GM19043 (cell line): Measurements from ENCODE around the gene PPM1J.

Source experiments
- ATAC-seq: cut with Tn5 transposase; IDR thresholded peaks from one replicate; pipeline ENCODE4 v1.9.1; 2021; ENCODE audit warnings: low read depth; ENCODE audit not compliant: unreplicated experiment

Gene PPM1J

DNA sequence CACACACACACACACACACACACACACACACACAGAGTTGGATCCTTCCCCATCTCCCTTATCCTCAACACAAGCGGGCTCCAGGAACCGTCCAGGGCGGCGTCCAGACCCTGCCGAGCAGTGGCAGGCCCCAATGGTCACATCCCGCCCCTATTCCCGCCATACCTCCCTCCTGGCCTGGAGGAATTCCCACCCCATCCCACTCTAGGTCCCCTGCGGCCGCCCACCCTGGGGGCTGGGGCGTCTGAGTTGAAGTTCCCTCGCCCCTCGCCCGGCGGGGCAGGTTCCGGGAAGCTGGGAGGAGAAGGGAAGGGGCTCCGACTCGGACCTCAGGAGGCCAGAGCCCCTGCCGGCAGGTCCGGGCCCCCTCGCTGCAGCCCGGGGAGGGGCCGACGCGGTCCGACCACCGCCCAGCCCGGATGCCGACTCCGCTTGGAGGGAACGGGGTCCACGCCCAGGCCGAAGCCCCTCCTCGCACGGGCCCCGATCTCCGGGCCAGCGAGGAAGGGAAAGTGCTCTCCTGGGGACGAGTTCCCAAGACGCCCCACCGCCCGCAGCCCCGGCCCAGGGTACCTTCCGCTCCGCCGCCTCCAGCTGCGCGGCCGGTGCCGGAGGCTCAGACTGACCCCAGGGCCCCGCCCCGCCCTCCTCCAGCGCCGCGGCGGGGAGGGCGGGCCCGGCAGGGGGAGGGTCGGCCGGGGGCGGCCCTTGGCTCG lies 8.5 kb downstream of the PPM1J start, which contains the start of gene RHOC:
Gene RHOC, minus strand, starts transcription at position 623 of the 716 bp plus-strand sequence. CDS start 3,328 bp downstream, outside the sequence.
- ATAC-seq: peak; percentile 41

DNA sequence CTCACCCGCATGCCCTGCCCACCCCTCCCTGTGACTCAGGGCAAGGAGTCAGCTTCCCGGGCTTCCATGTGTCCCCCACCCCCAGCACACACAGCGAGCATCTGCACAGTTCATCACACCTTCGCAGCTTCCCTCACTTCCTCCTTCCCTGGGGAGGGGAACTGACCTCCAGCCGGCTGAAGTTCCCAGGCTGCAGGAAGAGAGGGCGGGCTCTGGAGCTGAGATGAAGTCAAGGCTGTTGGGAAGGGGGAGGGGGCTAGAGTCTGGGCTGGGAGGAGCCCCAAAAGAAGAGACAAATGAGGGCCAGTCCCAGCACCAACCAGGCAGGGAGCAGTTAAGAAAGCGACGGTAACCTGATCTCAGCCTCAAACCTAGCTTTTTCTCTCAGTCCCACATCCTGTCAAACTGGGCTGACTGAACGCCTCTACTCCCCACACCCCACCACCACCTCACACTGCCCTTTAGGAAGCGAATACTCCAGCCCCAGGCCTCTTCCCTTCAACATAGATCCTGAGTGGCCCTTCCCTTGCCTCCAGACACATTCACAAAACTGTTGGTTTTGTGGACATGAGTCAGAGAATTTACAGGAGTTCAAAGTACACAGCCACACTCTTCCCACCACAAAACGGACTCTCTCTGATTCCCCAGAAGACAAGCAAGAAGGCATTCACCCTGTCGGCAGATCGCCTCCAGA lies 10.1 kb downstream of the PPM1J start:
- ATAC-seq: peak; percentile 63

DNA sequence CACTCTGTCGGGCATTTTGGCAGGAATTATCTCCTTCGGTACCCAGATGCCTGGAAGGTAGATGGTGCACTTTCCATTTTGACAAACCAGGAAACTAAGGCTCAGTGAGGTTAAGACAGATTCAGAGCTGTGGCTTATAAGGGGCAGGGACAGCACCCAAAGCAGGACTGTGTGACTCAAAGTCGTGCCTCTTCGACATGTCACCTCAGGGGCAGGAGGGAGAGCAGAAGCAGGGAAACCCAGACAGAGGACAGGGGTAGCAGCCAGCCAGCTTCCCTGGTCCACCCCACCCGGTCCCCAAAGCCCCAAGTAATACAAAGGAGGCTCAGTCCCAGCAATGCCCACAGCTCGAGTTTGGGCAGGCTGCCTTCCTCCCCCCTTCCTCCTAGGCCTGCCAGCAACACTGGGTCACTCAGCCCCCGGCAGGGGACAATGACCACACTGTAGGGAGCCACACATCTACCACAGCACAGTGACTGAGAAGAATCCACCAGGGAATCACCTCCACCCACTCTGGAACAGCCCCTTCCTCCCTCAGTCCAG lies 10.7 kb downstream of the PPM1J start:
- no peak for ATAC-seq

DNA sequence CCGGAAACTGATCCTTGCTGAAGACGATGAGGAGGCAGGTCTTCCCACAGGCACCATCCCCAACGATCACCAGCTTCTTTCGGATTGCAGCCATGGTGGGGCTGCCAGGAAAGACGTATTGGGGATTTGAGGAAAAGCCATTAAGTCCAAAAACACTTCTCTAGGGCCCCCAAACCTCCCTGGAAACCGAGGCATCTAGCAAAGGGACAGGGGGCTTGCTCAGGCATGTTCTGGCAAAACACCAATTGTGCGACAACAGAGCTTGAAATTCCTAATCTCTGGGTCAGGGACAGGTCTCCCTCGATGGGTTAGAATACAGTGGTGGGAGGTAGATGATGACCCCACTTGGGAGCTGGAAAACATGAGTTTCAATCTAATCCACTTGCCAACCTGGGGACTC lies 11.4 kb downstream of the PPM1J start:
- no peak for ATAC-seq

DNA sequence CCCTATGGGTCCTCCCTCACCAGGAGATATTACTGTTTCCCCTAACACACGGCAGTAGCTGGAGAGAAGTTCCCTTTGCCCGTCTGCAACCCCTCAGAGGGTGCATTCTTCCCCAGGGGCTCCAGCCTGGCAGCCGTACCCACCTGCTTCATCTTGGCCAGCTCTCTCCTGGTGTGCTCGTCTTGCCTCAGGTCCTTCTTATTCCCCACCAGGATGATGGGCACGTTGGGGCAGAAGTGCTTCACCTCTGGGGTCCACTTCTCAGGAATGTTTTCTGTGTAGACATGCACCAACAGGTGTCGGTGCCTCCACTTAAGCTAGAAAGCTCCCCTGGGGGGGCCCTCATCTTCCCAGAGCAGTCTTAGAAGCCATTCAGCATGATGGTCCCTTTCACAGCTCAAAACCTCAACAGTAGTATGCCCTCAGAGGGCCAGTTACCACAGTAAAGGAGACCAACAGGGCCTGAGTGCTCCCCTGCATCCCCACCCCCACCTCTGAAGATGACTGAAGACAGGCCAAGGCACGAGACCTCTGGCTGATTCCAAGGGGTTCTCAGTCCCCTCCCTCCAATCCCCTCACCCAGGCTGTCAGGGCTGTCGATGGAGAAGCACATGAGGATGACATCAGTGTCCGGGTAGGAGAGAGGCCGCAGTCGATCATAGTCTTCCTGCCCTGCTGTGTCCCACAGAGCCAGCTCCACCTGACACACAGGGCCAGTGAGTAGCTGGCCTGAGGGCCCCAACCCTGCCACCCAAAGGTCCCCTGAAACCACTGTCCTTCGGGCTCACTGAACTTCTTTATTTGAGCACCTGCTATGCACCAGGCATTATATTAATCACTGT lies 12.5 kb downstream of the PPM1J start:
- ATAC-seq: no peak

DNA sequence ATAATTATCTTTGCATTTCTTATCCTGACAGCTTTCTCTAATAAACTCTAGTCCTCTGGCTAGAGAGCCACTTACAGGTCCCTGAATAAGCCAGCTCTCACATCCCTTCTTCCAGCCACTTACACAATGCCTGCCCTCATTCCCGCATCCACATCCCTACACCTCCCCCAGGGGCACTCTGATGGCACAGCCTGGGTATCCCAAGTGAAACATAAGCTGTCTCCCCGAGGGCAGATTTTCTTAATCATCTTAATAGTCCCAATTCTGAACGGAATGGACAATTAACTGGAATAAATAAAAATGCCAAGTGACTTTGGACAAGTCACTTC lies 13.1 kb downstream of the PPM1J start:
- ATAC-seq: no peak

DNA sequence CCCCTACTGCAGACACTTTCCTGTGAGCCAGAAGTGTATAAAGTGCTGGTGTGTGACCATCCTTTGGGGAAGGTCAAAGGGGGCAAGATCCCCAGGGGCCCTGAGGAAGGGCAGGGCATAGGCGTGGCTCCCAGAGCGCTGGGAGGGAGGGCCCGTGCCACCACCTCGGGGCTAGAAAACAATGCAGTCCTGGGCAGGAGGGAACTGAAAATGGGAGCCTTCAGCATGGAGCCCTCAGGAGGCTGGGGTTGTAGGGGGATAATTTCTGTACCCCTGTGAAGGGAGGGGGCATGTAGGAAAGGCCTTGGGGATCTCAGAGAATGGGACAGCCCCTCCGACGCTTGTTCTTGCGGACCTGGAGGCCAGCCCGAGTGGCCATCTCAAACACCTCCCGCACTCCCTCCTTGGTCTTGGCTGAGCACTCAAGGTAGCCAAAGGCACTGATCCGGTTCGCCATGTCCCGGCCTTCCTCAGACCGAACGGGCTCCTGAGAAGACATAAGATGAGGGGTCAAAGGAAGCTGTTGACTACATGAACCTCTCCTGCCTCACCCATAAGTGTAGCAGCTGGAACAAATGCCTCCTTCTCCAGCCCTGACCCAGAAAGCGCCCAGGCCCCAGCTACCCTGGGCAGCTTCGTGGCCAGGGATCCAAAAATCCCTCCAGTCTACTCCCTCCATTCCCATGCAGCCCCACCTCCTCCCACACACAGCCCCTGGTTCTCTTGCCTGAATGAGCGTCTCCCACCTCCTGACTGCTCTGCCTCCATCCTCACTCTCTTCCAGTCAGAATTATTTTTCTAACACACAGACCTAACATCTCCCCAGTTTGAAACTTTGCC lies 13.7 kb downstream of the PPM1J start:
- no peak for ATAC-seq

DNA sequence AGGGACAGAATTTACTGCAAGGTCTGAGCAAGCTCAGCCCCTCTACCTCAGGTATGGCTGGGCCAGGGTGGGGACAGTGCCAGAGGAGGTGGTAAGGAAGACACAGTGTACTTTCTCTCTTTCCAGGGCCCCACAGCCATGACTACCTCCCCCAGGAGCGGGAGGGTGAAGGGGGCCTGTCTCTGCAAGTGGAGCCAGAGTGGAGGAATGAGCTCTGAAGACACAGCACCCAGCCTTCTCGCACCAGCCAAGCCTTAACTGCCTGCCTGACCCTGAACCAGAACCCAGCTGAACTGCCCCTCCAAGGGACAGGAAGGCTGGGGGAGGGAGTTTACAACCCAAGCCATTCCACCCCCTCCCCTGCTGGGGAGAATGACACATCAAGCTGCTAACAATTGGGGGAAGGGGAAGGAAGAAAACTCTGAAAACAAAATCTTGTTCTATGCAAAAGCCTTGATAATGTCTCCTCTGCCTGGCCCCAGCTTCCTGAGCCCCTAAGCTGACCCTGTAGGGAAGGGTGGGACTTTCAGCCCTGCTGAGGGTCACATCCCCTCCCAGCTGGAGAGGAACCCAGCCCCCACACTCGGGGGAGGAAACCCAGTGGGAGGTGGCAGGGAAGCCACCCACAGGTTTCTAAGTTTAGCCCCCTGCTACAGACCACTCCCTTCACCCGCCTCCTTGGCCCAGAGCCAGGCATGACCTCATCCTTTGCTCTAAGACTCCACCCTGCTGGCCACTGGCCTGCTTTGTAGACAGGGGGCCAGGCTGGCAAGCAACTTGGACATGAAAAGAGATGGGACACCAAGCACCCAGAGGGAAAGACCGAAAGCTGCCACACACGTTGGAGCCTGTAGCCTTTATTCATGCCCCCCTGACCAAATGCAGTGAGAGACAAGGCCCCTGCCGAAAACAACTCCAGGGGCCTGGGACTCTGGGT lies 14.6 kb downstream of the PPM1J start:
- ATAC-seq: peak; percentile 38

DNA sequence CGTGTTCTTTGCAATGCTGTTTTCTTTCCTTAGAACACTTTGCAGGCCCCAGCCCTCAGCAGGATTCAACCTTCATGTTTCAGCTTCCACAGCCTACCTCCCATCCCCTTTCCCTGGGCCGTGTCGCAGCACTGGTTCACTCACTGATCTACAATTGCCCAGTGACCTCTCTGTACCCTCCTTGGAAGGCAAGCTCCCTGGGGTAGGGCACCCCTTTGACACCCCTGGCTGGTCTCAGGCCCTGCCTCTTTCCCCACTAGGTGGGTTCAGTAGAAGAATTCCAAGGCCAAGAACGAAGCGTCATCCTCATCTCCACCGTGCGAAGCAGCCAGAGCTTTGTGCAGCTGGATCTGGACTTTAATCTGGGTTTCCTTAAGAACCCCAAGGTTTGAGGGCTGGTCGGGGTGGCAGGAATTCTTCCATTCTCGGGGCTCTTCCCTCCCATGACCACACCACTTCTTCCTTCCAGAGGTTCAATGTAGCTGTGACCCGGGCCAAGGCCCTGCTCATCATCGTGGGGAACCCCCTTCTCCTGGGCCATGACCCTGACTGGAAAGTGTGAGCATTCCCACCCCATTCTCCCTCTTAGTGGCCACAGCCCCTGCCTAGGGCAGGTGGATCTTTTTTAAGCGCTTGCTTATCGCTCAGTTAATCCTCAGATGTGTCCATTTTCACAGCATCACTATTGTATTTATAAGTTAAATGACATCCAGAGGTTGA lies 15.5 kb downstream of the PPM1J start:
- ATAC-seq: no peak

DNA sequence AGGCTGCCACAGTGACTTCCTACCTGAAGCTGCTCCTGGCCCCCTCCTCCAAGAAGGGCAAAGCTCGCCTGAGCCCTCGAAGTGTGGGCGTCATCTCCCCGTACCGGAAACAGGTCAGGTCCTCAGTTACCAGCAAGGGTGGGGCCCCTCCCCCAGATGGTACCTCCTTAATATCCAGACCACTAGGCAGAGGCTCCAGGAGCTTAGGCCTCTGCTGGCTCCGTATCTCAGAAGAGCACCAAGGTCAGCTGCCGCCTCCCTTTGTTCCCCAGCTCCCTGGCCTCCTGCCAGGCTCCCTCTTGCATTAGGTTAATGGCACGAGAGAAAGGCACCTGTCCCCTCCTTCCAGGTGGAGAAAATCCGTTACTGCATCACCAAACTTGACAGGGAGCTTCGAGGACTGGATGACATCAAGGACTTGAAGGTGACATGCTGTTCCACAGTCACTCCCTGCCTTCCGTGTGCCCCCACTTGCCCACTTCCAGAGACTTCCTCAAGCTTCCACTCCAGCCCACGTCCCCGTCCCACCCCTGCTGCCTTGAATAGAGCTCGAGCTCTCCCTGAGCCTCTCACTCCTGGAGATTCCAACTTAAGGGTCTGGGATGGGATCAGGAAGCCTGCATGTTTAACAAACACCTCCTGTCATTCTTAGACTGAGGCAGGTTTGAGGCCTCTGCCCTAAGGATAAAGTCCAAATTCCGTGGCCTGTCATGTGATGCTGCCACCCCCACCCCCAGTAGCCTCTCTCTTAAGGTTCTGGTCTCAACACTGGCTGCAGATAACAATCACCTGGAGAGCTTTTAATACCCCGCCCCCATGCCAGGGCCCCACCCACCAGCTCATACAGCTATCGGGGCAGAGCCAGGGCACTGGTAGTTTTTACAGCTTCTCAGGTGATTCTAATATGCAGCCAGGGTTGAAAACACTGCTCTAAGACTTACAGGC lies 16.5 kb downstream of the PPM1J start:
- ATAC-seq: no peak

DNA sequence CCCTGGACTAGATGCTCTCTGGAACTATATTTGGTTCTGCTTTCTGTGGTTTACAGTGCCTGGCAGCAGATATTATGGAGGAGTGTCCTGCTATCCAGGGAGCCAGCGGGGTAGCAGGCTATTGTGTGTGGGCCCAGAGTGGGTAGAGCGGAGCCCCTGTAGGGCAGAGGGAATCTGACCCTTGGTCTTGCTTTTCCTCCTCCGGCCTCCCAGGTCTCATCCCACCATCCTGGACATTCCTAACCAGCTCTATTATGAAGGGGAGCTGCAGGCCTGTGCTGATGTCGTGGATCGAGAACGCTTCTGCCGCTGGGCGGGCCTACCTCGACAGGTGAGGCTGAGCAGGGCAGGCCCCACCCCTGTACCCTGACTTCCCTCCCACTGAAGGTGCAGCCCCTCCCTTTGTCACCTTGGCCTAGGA lies 17.3 kb downstream of the PPM1J start:
- ATAC-seq: no peak

DNA sequence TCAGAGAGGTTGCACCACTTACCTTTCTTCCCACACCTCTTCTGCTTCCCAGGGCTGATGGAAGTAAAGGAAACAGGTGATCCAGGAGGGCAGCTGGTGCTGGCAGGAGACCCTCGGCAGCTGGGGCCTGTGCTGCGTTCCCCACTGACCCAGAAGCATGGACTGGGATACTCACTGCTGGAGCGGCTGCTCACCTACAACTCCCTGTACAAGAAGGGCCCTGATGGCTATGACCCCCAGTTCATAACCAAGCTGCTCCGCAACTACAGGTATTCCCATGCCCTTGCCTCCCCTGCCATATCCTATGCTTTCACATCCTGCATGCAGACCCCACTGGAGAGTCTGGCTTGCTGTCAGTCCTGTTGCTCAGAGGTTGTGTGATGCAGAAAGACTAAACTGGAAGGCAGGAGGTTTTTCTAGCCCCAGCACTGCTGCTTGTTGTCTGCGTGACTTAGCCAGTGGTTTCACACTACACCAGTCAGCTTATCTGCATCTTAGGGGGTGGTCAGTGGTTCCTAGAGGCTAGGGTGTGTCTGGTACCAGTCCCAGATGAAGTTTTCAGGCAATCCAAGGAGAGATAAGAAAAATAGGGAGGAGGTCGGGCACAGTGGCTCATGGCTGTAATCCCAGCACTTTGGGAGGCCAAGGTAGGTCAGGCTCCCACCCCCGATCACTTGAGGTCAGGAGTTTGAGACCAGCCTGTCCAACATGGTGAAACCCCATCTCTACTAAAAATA lies 18.4 kb downstream of the PPM1J start:
- ATAC-seq: no peak

DNA sequence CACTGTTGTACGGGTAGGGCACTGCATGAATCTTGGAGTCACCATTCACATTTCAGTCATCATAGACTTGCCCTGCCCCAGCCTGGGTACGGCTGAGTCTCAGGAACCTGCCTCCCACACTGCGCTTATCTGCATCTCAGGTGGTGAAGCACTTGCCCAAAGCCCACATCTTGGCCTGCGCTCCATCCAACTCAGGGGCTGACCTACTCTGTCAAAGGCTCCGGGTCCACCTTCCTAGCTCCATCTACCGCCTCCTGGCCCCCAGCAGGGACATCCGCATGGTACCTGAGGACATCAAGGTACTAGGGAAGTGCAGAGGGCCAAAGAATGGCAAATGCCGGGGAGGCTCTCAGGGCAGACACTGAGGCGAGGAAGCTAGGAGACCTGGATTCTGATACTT lies 19.9 kb downstream of the PPM1J start:
- no peak for ATAC-seq

DNA sequence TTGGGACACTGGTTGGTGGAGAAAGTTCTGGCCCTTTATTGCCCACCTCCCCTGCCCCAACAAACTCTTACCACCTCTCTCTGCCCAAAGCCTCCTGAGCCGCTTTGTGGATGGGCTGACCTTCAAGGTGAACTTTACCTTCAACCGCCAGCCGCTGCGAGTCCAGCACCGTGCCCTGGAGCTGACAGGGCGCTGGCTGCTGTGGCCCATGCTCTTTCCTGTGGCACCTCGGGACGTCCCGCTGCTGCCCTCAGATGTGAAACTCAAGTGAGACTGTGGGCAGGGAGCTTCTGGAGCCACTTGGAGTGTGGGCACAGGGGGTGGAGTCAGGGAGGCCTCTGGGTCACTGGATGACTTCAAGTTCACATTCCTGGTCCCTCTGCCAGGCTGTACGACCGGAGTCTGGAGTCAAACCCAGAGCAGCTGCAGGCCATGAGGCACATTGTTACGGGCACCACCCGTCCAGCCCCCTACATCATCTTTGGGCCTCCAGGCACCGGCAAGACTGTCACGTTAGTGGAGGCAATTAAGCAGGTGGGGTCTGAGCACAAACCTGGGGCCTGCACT lies 20.7 kb downstream of the PPM1J start:
- ATAC-seq: no peak

DNA sequence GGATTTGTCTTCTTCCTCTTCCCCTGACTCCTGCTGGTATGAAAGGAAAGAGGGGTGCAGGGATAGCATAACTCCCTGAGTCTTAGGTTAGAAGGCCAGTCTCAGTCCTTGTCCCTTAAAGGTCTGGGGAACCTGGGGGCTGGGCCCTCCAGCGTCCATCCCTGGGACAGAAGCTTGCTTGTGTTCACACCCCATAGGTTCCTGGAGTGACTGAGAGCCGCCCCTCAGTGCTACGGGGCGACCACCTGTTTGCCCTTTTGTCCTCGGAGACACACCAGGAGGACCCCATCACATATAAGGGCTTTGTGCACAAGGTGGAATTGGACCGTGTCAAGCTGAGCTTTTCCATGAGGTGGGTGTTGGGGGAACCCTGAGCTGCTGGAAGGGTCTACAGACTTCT lies 21.3 kb downstream of the PPM1J start:
- no peak for ATAC-seq

DNA sequence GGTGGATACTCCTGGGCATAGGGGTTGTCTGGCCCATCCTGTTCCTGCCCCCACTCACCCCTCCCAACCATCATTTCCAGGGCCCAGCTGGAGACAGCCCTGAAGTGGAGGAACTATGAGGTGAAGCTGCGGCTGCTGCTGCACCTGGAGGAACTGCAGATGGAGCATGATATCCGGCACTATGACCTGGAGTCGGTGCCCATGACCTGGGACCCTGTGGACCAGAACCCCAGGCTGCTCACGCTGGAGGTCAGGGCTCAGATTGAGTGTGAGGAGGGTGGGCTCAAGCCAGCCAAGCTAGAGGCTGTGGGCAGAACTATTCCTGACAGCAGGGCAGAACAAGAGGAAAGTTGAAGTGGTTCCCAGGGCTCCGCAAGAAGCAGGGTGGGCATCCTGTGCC lies 22.5 kb downstream of the PPM1J start:
- ATAC-seq: no peak
